ENCODE measurements around the gene PTPRM.

The PTPRM gene

DNA sequence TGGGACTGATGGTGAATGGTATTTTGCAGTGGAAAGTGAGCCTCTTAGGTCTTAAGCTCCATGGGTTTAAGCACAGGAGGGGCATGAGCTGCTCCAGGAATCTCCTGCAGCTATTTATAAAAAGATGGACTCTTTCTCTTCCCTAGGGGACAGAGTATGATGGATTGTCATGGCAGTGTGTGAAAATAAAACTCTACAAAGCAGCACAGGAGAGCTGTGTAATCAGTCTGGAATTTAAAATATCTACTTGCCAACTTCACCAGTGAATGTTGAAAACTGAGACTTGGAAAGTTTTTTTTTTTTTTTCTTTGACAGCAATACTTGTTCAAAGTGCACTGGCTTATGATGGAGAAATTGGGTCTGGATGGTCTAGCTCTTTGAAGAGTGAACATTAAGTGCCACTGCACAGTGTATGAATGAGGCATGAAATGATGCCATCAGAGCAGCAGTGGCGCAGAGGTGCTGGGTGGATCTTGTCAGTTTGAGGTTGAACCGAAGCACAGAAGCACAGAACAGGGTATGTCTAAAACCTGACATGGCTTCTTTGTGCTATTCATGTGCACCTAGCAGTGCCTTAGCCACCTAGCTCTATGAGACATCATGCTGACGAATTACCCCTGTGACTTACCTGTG, 245.4 kb downstream of the PTPRM start:
- DNase-seq: no peak

DNA sequence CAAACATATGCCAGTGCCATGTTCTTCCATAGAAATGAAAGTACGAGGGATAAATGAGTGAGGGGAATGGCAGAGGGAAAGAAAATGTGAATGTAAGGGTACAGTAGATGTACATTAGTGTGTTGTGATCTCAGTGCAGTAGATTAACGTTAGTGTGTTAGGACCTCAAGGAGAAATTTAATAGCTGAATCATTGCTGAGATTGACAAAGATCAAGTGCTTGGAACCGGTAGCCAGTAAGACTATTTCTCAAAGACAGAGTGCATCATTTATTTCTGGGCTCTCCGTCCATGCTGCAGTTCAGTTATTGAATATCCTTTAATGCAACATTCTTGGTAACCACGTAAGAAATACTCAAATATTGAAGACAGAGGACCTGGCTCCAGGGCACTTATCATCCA, 246.0 kb downstream of the PTPRM start:
- DNase-seq: no peak

DNA sequence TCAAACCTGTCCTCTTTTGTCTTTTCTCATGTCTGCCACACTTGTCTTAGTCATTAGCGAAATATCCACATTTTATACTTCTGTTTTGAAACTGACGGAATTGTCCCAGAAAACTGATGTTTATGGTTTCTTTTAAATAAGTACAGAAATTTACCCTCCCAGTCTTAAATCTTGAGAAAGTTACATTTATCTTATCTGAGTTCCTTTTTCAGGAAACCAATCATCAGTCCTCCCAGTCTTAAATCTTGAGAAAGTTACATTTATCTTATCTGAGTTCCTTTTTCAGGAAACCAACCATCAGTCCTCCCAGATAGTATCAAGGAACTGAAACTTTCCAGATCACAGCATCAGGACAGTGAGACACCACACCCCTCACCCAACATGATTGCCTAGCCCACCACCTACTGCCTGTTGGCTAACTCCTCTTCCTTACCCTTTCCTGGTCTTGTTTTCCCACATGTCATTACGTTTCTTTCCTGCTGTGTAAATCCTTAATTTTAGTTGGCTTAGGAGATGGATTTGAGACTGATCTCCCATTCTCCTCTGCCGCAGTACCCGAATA, 247.7 kb downstream of the PTPRM start:
- no peak for DNase-seq

DNA sequence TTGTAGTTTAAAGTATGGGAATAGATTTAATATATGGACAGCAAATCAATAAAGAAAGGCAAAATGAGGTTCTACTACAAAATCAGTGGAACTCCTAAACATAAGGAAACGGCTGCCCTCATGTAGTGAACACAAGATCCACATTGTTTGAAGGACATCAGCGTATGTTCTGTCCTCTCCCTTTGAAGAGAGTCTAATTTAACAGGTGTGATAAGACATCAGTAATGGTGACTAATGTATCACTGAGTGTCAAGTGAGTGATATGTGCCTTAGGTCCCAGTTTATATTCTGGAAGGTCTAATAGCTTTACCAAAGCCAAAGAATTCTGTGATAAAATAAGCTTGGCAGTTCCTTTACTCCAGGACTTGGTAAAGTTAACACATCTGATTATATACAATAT, 248.7 kb downstream of the PTPRM start:
- no peak for DNase-seq

DNA sequence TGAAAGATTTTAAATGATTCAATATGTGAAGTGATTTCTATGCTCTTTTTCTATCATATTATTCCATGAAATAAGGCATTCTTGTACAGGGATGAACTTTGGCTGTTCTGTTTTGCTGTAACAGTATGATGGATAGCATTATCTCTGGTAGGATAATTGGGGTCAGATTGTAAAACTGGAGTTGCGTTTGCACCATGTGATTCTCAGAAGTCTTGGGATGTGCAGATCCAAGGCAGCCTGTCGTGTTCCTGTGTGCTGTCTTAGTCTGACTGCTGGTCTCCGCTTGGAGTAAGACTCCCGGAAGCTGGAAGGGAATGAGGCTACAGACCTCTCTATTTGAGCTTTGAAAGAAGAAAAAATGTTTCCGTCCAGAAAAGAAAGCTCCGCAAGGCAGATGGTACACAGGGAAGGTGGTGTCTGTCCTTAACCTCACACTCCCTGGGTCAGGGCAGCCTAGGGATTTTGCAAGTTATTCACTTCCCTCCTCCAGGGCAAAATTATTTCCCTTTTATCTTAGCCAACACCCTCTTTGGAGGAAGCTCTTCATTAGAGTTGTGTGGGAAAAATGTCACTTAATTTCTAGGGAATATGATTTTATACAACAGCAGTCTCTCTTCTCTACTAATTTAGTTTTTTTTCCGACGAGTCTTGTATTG, 250.6 kb downstream of the PTPRM start:
- DNase-seq: no peak

DNA sequence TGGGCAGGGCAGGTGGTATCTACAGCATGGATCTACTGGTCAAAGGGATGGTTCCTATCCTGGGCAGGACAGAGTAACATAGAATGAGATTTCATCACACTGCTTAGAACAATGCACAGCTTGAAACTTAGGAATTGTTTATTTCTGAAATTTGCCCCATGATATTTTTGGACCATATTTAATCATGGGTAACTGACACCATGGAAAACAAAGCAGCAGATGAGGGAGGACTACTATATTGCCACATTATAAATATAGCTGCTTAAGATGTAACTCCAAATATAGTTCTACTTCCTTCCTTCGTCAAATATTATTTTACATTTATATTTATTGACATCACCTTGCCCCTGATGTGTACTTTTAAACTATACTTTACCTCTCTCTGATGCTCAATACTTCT, 254.7 kb downstream of the PTPRM start:
- no peak for DNase-seq

DNA sequence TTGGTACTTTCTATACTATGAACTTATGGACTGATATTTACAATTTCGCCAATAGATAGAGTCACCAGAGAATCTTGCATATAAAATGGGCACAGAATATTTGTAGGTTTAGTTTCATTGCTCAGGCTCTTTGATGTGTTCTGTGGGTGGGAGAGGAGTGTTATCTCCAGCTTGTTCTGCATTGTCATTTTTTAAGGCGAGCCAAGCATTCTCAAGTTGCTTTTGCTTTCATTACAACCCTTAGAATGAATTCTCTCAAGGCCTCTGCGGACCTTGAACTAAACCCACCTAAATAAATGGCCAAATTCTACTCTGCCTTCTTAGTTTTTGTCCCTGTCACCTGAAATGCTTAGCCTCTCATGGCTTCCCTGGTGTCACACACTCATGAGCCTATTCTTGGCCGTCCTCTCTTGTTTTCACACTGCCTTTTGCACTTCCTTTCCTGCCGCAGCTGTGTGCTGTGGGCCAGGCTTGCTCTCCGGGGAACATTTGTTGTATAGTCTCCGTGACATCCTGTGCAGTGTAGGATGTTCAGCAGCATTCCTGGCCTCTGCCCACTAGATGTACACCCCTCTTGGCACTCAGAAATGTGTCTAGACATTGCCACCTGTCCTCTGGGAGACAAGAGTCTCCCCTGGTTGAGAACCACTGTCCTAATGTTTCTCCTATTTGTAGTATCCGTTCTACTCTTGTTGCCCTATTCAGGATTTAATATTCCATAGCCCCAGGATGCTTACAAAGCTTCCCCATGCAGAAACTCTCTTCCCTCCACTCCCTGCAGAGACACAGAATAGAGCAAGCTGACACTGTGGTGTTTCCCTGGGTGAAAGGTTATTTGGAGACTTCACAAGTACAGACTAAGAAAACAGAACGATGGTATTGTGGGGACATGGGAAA, 255.6 kb downstream of the PTPRM start:
- peak; percentile 23 for DNase-seq

DNA sequence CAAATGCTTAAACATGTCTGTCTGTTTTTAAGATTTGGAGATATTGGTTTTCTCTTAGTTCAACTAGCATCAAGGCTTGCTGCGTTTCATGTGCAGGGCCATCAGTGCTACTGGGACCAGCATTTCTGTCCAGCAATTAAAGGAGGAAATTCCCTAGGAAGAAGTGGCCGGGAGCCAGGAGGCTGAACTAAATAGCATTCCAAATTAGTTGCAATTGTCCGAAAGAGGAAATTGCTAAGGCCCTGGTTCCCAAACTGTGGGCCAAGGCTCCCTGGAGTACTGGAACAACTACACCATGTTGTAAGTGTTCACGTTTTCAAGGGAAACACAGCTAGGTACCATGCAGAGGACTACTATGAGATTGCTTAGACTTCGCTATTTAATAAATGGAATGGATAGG, 257.9 kb downstream of the PTPRM start:
- DNase-seq: no peak

DNA sequence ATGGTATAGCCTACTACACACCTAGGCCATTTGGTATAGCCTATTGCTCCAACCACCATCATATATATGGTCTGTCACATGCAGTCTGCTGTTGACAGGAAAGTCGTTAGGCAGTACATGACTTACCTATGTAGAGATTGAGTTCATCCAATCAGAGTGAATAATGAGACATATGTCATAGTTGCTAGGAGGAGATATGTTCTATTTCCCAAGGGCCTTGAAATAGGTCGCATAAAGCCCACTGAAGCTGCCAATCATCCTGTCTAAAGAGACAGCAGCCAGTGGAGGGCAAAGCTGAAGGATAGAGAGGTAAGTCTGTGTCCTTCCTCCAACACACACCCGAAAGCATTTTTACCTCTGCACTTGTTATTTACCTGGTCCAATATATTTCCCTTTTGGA, 263.4 kb downstream of the PTPRM start:
- no peak for DNase-seq

DNA sequence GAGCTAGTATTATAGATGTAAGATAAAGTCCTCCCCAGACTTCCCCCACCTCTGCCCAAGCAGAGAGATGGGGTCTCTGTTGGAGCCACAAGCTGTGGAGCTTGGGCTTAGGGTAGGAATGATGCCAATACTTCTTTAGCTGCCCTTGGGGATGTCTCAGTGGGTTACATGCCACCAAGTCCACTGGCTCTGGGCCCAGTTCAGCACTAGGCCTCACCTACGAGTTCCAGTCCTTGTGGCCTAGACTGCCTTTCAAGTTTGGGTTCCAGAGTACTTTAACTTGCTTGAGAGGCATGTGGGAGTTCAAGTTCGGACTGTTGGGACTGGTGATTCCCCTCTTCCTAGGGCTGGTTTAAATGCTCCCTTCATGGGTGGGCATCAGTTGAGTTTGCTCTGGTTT, 272.4 kb downstream of the PTPRM start:
- no peak for DNase-seq

DNA sequence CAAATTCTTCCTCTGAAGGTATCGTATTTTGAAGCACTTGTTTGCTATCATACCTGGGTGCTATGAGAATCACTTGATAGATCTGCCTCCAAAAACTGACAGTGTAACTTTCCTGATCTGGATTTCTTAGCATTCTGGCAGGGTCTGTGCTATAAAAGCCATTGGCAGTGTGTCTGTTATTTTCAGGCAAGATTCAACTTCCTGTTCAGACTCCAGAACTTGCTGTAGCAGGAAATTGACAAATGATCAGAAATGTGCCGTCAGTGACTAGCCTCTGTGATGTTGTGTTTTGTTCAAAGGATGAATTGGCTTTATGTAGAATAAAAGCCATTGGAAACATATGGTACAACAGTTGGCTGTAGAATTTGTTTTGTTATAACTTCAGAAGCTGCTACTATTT, 273.3 kb downstream of the PTPRM start:
- no peak for DNase-seq

DNA sequence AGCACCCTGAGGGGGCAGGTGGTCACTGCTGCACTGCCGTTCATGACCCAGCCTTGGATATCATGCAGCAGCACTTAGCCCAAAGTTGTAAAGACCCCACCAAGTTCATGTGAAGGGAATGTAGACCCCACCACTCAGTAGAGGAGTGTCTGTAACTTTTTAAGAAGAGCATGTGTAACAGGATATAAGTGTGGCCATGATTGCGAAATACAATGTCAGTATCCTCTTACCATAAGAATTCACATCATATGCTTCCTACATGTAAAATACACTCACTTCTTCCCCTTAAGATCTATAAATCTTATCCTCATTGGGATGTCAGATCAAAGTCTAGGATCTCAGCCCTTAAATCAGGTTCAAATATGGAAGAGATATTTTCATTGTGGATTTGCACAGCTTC, 276.9 kb downstream of the PTPRM start:
- DNase-seq: no peak

DNA sequence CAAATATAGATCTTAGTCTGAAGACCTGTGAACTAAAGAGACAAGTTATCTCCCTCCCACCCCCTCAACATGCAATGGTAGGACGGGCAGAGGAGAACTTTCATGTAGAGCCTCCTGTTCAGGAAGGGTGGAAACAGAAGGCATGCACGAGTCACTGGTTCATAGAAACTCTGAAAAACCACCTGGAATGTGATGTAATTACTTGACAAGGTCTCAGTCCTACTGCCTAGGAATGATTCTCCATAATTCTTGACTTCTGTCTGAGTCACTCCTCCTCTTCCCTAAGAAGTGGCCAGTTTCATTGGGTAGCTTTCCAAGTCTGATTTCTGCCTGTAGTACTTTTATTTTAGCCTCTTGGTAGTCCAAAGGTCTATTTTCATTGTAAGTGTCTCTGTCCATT, 277.3 kb downstream of the PTPRM start:
- no peak for DNase-seq

DNA sequence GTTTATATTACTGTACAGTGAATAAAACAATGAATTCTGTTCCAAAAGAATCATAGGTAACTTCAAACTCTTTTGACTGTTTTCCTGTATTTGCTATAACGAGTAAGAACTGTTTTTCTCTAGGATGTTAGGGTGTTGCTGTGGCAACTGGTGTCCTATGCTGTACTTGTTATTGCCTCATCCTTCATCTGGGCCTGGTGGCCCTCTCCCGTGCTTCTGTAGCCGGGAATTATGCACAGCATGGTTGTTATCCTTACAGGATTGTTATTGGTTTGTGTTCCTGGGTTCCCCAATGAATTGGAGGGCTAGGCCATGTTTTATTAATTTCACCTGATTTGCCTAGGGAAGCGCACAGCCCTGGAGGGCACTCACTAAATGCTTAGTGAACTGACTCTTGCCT, 279.2 kb downstream of the PTPRM start:
- DNase-seq: no peak

DNA sequence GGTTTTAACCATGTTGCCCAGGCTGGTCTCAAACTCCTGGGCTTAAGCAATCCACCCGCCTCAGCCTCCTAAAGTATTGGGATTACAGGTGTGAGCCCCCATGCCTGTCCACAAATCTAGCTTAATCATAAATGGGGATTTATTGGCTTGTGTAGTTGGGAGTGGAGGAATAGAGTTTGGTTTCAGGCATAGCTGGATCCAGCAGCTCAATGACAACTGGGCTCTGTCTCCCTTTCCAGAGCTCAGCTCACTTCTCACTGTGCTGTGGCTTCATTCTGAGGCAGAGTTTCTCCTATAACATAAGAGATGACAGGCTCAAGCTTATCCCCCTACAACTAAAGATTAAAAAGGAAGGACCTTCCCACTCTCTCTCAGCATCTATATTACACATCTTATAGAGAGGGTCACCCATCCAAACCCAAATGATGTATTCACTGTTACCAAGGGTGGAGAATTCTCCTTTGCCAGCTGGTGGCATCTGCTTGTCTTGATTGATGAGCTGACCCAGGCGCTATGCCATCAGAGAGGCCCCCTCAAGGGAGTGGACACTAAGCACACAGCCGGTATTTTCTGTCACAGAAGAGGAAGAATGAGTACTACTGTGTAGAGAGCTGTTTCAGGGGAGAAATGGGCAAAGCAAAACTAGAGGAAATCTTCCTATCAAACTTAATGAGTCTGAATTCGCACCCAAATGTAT, 280.4 kb downstream of the PTPRM start:
- no peak for DNase-seq

DNA sequence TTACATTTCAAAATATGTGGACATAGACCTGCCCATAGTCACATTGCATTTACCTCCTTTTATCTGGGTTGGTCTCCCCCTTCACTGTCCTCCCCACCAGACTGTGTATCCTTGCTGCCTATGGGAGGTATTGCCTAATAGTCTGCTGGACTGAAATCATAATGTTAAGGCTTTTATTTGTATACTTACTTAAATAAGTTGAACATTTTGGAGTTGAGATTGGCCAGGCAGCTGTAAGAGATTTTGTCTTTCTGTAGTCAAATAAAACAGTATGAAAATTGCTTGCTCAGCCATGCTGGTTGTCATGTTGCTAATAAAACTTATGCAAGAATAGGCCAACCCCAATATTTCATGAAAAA, 280.9 kb downstream of the PTPRM start:
- no peak for DNase-seq

DNA sequence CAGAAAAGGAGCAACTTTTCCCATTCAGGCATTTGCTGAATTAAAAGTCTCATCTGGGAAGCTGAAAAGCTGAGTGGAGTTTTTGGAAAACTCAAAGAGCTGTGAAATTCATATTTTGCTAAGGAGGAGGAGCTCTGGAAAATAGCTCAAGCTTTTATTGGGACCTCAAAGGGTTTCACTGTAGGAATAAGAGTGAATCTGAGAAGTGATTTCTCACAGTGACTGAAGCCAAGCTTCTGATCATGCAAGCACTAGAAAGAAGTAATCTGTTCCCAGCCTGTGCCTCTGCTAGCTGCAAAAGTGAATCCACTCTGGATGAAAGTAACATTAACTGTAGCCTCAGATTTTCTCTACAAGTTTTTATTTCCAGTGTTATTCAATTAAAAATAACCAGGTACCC, 283.3 kb downstream of the PTPRM start:
- no peak for DNase-seq

DNA sequence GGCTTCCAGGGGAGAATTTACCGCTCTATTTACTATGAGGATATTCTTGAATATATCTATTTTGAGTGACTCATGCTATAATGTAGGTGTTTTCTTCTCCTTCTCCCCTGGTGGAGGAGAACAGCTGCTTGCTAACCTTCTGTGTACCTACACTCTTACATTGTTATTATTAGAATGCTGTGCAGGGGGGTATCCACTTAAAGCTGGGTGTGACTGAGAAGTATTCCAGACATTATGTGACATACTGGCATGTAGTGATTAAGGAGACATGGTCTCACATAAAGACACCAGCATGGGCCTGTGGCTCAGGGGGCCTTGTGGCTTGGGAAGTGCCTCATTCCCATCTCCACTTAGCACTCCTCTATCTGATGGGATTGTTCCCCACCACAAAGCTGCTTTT, 287.9 kb downstream of the PTPRM start:
- DNase-seq: peak; percentile 17

DNA sequence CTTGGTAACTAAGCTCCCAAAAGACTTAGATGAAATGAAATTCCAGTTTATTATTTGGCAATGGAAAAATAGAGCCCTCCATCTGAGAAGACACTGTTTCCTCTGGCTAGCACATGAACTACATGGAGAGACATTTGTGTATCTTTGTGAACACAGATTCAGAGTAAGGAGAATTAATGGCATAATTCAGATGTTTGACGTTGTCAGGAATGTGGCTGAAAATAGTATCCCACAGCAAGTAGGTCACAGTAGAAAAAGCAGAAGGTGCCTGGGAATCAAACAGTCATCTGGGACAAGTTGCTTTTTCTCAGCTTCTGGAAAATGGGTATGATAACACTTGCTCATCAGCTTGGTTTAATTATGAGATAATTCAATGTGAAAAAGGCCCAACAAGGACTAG, 288.6 kb downstream of the PTPRM start:
- no peak for DNase-seq

DNA sequence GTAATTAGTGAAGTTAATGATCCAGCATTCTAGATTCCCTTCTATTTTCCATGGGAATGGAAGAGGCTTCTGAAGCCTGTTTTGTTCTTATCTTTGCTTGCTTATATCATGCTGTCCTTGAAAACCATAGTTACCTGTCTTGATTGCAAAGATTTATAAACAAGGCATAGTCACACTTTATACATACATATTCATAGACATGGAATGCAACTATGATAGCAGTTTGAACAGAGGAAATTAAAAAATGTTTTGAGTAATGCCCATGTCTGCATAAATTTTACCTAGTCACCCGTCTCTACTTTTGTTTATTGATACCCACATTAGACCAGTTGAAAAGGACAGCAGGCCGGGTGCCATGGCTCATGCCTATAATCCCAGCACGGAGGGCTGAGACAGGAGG, 289.0 kb downstream of the PTPRM start:
- no peak for DNase-seq

DNA sequence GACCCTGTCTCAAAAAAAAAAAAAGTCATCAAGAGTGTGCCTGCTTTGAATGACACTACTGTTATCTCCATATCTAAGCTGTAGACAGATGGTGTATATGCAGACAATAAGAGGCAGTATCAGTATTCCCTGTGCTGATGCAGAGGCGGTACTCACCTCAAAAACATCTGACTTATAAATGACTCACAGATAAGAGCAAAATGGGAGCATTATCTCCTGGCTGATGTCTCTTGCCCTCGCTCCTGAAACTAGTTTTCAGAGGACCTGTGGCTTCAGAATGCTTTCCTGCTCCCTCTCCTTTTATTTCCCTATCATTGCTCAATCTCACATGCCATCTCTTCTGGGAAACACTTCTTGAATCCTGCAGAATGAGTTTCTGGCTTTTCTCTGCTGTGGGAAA, 289.6 kb downstream of the PTPRM start:
- DNase-seq: no peak

DNA sequence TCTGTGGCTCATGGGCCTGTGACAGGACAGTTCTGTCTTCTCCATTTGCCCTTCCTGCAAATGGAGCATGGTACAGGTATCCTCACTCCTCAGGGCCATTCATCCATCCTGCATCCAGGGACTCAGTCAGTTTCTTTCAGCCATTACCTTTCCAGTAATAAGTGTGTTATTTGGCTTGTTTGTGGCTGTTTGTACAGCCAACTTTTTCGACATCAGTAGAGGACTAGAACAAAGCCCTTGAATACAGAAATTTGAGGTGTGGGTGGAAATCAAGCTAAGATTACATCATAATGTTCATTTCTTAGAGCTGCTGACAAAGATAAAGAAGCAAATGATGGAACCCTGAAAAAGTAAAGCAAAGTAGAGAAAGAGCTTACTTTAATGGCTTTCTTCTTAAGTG, 290.4 kb downstream of the PTPRM start:
- no peak for DNase-seq

DNA sequence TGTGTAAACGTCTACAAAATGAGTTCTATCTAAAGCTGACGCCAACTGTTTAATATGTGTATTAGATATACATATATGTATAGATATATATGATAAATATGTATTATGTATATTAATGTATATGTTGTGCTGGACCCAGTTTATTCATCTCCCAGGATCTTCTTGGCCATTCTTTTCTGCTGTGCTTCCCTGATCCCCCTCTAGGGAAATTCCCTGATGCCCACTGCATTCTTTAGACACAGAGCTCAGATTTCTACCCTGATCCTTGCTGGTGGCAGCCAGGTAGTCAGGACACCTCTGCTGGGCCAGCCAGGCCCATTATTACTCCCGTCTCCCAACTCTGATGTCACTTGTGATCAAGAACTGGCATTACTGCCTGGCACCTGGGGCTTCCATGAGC, 292.0 kb downstream of the PTPRM start:
- no peak for DNase-seq
